MM.1S (cell line): ENCODE results near the gene ZNF219.

Experiments
- EZH2 ChIP-seq: fragments of 300-600 bp; sonication (generic); optimal IDR thresholded peaks from 2 replicates; pipeline ENCODE3; 2017; ENCODE audit warnings: low read depth, mild to moderate bottlenecking, antibody characterized with exemption, low read length, mixed read lengths
- EZH2phosphoT487 ChIP-seq: fragments of 300-600 bp; sonication (generic); IDR thresholded peaks from 2 replicates; pipeline ENCODE4 v1.6.1; 2018; ENCODE audit warnings: antibody characterized with exemption, low read length
- TF ChIP-seq, protein P1 (sequence below): fragments of 300-600 bp; sonication (generic); IDR thresholded peaks from 2 replicates; pipeline ENCODE4 v1.5.1; 2016; ENCODE audit warnings: antibody characterized with exemption, low read length, mixed read lengths

DNA sequence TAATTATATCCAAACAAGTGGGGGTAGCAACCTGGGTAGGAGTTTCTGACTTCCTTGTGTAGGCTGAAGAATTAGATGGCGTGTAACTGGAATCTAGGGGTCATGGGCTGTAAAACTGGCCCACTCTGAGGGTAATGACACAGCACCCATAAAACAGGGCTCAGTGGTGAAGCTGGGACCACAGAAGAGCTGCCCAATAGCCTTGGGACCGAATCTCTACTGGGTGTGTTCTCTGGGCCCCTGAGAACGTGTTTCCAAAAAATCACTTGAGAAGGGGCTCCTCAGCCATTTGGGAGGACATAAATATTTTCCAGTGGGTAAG lies 37.1 kb downstream of the ZNF219 start:
- TF ChIP-seq, protein P1, sequence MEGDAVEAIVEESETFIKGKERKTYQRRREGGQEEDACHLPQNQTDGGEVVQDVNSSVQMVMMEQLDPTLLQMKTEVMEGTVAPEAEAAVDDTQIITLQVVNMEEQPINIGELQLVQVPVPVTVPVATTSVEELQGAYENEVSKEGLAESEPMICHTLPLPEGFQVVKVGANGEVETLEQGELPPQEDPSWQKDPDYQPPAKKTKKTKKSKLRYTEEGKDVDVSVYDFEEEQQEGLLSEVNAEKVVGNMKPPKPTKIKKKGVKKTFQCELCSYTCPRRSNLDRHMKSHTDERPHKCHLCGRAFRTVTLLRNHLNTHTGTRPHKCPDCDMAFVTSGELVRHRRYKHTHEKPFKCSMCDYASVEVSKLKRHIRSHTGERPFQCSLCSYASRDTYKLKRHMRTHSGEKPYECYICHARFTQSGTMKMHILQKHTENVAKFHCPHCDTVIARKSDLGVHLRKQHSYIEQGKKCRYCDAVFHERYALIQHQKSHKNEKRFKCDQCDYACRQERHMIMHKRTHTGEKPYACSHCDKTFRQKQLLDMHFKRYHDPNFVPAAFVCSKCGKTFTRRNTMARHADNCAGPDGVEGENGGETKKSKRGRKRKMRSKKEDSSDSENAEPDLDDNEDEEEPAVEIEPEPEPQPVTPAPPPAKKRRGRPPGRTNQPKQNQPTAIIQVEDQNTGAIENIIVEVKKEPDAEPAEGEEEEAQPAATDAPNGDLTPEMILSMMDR = no peak
- TF ChIP-seq EZH2phosphoT487 = no peak
- no peak for TF ChIP-seq EZH2
